Urinary bladder (tissue), 4 donors: ENCODE results near the gene HMGB1. TPM values are rescaled to one million over a fixed set of nuclear protein-coding genes. Genes with fewer than 3 reads are reported as not detected.

Experiments used
- DNase-seq: peaks from one replicate; pipeline ENCODE4 v3.0.0-alpha.2; 2015; ENCODE audit errors: extremely low spot score
- H3K27ac ChIP-seq: one replicate; pipeline ENCODE4 v1.5.1; 2013; ENCODE audit warnings: low read depth, mild to moderate bottlenecking, moderate library complexity
- H3K36me3 ChIP-seq: one replicate; pipeline ENCODE4 v1.6.1; 2013; ENCODE audit warnings: mild to moderate bottlenecking, moderate library complexity; ENCODE audit not compliant: insufficient read depth
- H3K4me1 ChIP-seq: one replicate; pipeline ENCODE4 v1.6.1; 2013; ENCODE audit warnings: mild to moderate bottlenecking, moderate library complexity; ENCODE audit not compliant: insufficient read depth
- H3K4me3 ChIP-seq: one replicate; pipeline ENCODE4 v1.5.1; 2013; ENCODE audit warnings: low read depth, low read length
- WGBS: extraction: QIAGEN DNeasy Blood & Tissue Kit; methylation state at CpG from one replicate; pipeline ENCODE4 v1.1.7; 2013; 5-methylcytosine and 5-hydroxymethylcytosine counted together
- polyA plus RNA-seq: library from polyadenylated mRNA; stranded (reverse); fragments of 200-250 nt; gene quantifications from one replicate; pipeline ENCODE4 v1.2.3, GENCODE V29; 2013
- total RNA-seq: library from RNA; depleted of rRNA; stranded (reverse); fragments of >200 nt; gene quantifications from one replicate; pipeline ENCODE4 v1.2.3, GENCODE V29; 2014
- donor health status: healthy with polysubstance abuse.
- donor health status: healthy.

Gene HMGB1
- total and polyA plus RNA-seq, 2 donors, result 415 to 470 TPM

DNA sequence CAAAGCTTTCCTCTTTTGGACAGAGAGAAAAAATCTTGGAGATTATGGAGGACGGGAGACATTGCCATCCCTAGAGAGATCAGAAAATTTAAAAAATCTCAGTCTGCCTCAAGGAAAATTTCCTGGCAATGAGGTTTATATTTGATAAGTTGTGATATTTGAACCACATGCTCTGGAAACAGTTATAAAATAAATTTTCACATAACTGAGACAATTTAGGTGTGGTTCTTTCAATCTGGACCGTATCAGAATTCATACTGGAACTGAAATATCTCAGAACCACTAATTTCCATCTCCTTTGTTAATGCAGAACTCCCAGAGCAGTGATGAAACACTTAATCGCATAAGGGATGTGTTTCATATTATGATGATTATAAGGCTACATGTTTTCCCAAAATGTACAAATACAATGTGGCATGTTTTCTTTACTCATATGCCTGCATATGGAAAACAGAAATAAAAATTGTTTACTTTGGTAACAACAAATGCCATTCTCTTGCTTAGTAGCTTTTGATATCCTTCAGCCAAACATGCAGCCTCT is 29.8 kb downstream of the HMGB1 start:
- Histone ChIP-seq H3K27ac (no peak overlapping the region), H3K36me3 (no peaks in the 10 kb centered on the region), H3K4me1 (no peaks in the 10 kb centered on the region), H3K4me3 (no peak overlapping the region)
- 63% methylated on average over 3 of the region's 3 CpGs for WGBS
- DNase-seq, result no peak

GRCh38 chr13:30431269-30431940 is 34.3 kb downstream of the HMGB1 start:
- WGBS, result 72% methylated on average over 2 of the region's 2 CpGs
- Histone ChIP-seq H3K4me1 (no peaks in the 10 kb centered on the region), H3K4me3 (no peak overlapping the region), H3K27ac (no peak overlapping the region), H3K36me3 (no peaks in the 10 kb centered on the region)
- no peak for DNase-seq

GRCh38 chr13:30429721-30430694 is 35.7 kb downstream of the HMGB1 start:
- Histone ChIP-seq H3K27ac (no peak overlapping the region), H3K36me3 (no peaks in the 10 kb centered on the region), H3K4me3 (no peak overlapping the region), H3K4me1 (no peaks in the 10 kb centered on the region)
- DNase-seq, result no peak
- WGBS, result 42% methylated on average over 6 of the region's 6 CpGs

GRCh38 chr13:30429235-30429634 is 36.5 kb downstream of the HMGB1 start:
- Histone ChIP-seq H3K36me3 (no peaks in the 10 kb centered on the region), H3K4me1 (no peaks in the 10 kb centered on the region), H3K4me3 (no peak overlapping the region), H3K27ac (no peak overlapping the region)
- DNase-seq, result no peak
- 93% methylated on average over 3 of the region's 3 CpGs for WGBS

GRCh38 chr13:30423891-30424290 is 41.8 kb downstream of the HMGB1 start:
- H3K4me3 ChIP-seq, result no peak overlapping the region
- 90% methylated on average over 3 of the region's 3 CpGs for whole genome bisulfite sequencing
- no peak for DNase-seq
- H3K36me3 ChIP-seq, result no peaks in the 10 kb centered on the region
- H3K27ac ChIP-seq, result no peak overlapping the region
- H3K4me1 ChIP-seq, result no peaks in the 10 kb centered on the region

DNA sequence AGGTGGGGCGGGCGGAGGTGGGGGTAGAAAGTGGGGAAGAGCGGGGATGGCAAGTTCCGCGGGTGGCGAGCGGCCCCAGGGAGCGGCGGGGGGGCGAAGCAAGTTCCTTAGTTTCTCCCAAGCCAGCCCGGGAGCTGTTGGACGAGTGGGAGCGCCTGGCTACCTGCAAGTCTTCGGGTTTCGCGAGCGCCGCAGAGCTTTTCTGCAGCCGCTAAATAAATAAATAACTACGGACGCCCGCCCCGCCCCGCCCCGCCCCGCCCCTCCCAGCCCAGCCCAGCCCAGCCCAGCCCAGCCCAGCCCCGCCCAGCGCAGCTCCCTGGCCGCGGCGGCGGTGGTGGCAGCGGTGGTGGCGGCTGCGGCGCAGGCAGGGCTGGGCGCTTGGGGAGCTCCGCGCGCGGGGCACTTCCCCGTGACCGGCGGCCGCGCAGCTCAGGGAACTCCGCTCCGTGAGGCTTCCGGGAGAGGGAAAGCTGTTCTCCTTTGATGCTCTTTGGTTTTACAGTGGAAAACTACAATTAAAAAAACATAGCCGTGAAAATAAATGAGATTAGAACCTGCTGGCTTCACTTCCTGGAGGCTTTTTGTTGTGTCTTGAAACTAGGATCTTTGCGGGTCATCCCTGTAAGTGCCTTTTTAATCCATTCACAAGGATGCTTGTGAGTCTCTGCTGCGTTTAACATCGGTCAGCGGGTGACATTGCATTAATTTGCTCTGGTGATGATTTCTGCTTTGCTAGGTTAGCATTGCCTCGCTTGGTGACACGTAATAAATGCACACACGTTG is 43.5 kb downstream of the HMGB1 start, which contains the start of gene UBE2L5:
TSS of gene UBE2L5 (plus strand) at position 440 of the 786 bp plus-strand sequence. CDS start 5,498 bp downstream, outside the sequence.
- H3K4me1 ChIP-seq, result no peaks in the 10 kb centered on the region
- H3K4me3 ChIP-seq, result peak within 1 kb of the TSS; percentile 65
- H3K36me3 ChIP-seq, result no peaks in the 10 kb centered on the region
- 2% methylated on average over 57 of the region's 57 CpGs for WGBS
- peak within 1 kb of the TSS; percentile 77 for H3K27ac ChIP-seq
- DNase-seq, result no peak

DNA sequence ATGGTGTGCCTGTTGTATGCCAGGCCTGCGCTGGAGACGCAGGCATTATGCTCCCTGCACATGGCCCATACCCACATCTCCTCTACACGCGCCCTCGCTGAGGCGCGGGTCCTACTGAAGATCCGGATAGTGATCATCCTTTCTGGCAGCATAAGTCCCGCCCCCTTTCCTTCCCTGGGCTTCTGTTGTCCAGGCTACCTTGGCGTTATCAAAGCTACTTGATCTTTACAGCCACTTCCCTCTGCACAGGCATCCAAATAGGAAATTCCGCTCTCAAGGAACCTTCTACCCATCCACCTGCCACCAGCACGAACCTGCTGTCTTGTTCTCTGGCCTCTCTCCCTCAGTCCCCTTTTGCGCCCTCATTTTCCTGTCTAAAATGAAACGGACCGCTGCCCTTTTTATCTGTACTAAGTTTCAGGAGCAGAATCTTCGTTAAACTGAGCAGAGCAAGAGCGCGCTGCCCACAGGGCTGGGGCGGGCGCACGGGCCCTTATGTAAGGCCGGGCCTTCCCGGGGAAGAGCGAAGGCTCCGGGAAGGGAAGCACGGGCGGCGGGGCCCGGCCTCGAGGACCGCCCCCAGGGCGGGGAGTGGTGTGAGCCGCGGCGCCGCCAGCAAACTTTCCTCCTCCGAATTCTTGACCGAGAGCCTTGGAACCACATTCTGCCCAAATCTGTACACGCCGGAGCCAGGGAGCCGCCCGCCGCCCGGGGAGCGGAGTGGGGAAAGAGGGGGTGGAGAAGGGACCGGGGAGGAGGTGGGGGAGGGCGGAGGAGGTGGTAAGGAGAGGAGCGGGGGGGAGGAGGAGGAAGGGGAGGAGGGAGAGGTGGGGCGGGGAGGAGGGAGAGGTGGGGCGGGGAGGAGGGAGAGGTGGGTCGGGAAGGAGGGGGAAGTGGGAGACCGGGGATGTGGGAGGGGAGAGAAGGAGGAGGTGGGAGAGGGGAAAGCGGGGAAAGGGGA is 44.4 kb downstream of the HMGB1 start:
- H3K36me3 ChIP-seq, result no peaks in the 10 kb centered on the region
- 4% methylated on average over 51 of the region's 53 CpGs for whole genome bisulfite sequencing
- peak; percentile 47 for DNase-seq
- H3K4me1 ChIP-seq, result no peaks in the 10 kb centered on the region
- peak overlapping the region; percentile 77 for H3K27ac ChIP-seq
- peak overlapping the region; percentile 65 for H3K4me3 ChIP-seq

DNA sequence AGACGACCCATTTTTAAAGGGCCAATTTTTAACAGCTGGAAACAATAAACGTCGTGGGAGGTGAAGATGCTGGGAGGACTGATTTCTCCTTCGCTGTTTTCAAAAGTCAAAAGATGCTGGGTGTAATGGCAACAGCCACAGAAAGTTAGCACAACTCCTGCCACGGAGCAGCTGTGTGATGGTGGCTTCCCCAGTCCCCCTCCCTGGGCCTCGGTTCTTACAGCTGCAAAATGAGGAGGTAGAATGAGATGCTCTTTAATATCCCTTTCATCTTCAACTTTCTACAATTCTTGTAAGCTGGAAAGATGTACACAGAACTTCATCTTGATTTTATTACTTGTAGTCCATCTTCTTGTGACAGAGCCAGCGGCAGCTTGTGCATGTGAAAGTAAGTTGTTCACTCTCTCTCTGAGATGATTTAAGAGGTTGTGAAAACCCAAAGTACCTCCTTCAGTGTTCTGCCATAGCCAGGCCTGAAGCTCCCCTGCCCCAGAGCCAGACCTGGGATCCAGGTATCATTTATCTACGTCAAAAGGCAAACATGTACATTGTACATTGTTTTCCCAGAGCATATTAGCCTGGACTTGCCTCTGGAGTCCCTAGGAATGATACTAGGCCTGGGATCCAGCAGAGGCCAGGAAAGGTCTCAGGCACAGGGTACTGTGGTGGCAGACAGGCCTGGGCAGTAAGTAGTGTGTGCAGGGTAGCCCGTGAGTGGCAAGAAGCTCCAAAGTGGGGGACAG is 46.8 kb downstream of the HMGB1 start:
- H3K4me3 ChIP-seq, result no peak overlapping the region
- no peaks in the 10 kb centered on the region for H3K4me1 ChIP-seq
- no peak overlapping the region for H3K27ac ChIP-seq
- WGBS, result 74% methylated on average over 9 of the region's 9 CpGs
- no peak for DNase-seq
- H3K36me3 ChIP-seq, result no peaks in the 10 kb centered on the region

DNA sequence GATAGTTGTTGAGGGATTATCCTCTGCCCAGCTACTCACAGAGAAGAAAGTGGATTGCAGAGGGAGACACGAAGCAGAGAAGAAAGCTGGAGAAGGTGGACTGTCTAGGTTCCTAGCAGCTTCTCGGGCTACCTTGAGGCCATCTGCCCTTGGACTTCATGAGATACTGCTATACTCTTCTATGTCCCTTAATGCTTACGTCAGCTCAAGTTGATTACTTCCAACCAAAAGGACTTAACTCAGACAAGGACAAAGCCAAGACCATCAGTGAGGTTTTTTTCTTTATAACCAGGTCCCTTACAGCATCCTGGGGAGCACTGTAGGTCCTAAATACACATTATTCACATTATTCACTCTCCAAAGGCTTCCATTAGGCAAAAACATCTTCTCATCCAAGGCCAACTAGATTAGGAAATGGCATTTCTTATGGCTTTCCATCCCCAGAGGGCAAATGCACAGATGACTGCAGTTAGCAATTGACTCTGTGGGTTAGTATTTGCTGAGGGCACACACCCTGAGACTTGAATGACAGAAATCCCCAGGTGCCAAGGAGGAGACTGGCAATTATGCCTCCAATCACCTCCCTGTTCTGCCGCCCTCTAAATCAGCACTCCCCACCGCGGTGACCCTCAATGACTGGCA is 47.5 kb downstream of the HMGB1 start:
- Histone ChIP-seq H3K4me3 (no peak overlapping the region), H3K36me3 (no peaks in the 10 kb centered on the region), H3K27ac (no peak overlapping the region), H3K4me1 (no peaks in the 10 kb centered on the region)
- WGBS, result 77% methylated on average over 6 of the region's 6 CpGs
- no peak for DNase-seq

- H3K4me1 ChIP-seq, result no peaks in the 10 kb centered on the region
- DNase-seq, result no peak
- no peak overlapping the region for H3K27ac ChIP-seq
- 92% methylated on average over 1 of the region's 1 CpG for WGBS
- no peak overlapping the region for H3K4me3 ChIP-seq
- H3K36me3 ChIP-seq, result no peaks in the 10 kb centered on the region
These were observed 49.3 kb downstream of the HMGB1 start for GRCh38 chr13:30416471-30416870.

- Histone ChIP-seq H3K27ac (no peak overlapping the region), H3K36me3 (no peaks in the 10 kb centered on the region), H3K4me1 (no peaks in the 10 kb centered on the region), H3K4me3 (no peak overlapping the region)
- 78% methylated on average over 3 of the region's 3 CpGs for WGBS
- no peak for DNase-seq
These were observed 50.2 kb downstream of the HMGB1 start for GRCh38 chr13:30415430-30416030.
